CD4-positive, alpha-beta T cell (primary cell): ENCODE measurements around the gene IRF7. TPM values are rescaled to one million over a fixed set of nuclear protein-coding genes. Genes with fewer than 3 reads are reported as not detected.

Experiments used
- ATAC-seq: fragments of 200-7000 bp; cut with Tn5 transposase; one replicate; pipeline ENCODE4 v1.10.0; 2022; ENCODE audit warnings: mild to moderate bottlenecking; ENCODE audit not compliant: poor library complexity
- CTCF ChIA-PET: fragments of 350-600 bp; sonication (Branson Sonifier 250); formaldehyde crosslinking; loops from one replicate; lab custom pipeline; 2021; ENCODE audit warnings: antibody characterized with exemption, inconsistent platforms; lab: Charles Lee
- POLR2A ChIA-PET: fragments of 350-600 bp; sonication (Branson Sonifier 250); formaldehyde crosslinking; loops from one replicate; lab custom pipeline; 2021; ENCODE audit warnings: antibody characterized with exemption, inconsistent platforms; lab: Charles Lee
- DNase-seq, 14 experiments: peaks; one replicate each; pipeline ENCODE4 v3.0.0-alpha.2; 2013 to 2020; ENCODE audit warnings: mixed read lengths in 2 of 14
- H3K27ac ChIP-seq, 2 donors: one replicate each; pipeline versions ENCODE4 v1.5.1 to v1.7.0; 2013; ENCODE audit warnings: low read length in 2 of 2, low read depth in 1 of 2, mild to moderate bottlenecking in 1 of 2
- H3K27me3 ChIP-seq, 2 experiments: 1 replicate in 1 of 2; 2 replicates in 1 of 2; pipeline versions ENCODE4 v1.6.1 to v1.7.0; 2013; ENCODE audit warnings: low read length in 2 of 2, control low read depth in 1 of 2, mild to moderate bottlenecking in 1 of 2, moderate library complexity in 1 of 2; ENCODE audit not compliant: insufficient read depth in 2 of 2, control insufficient read depth in 1 of 2
- H3K36me3 ChIP-seq: one replicate; pipeline ENCODE4 v1.6.1; 2013; ENCODE audit warnings: low read length, control low read depth; ENCODE audit not compliant: insufficient read depth
- H3K4me1 ChIP-seq: one replicate; pipeline ENCODE4 v1.6.1; 2013; ENCODE audit warnings: low read length, control low read depth; ENCODE audit not compliant: insufficient read depth
- H3K4me3 ChIP-seq: one replicate; pipeline ENCODE4 v1.5.1; 2013; ENCODE audit warnings: mild to moderate bottlenecking, low read length, moderate library complexity
- H3K9me3 ChIP-seq, 2 experiments: 1 replicate in 1 of 2; 2 replicates in 1 of 2; pipeline versions ENCODE4 v1.6.1 to v1.7.0; 2013; ENCODE audit warnings: low read length in 2 of 2, mild to moderate bottlenecking in 2 of 2, control low read depth in 1 of 2, moderate library complexity in 1 of 2; ENCODE audit not compliant: control insufficient read depth in 1 of 2, insufficient read depth in 1 of 2
- H3K27ac Mint-ChIP-seq: one replicate; pipeline ENCODE4 v1.8.0; 2020; ENCODE audit warnings: mixed read lengths
- H3K27me3 Mint-ChIP-seq: one replicate; pipeline ENCODE4 v1.8.0; 2021; ENCODE audit warnings: mixed read lengths
- H3K36me3 Mint-ChIP-seq: one replicate; pipeline ENCODE4 v1.8.0; 2021; ENCODE audit warnings: low read depth, mixed read lengths
- H3K4me1 Mint-ChIP-seq: one replicate; pipeline ENCODE4 v1.8.0; 2021; ENCODE audit warnings: low read depth, mixed read lengths
- H3K4me3 Mint-ChIP-seq: one replicate; pipeline ENCODE4 v1.8.0; 2020; ENCODE audit warnings: mild to moderate bottlenecking, mixed read lengths
- H3K9me3 Mint-ChIP-seq: one replicate; pipeline ENCODE4 v1.8.0; 2020; ENCODE audit warnings: mixed read lengths
- CTCF ChIP-seq: fragments of 200-600 bp; IDR thresholded peaks from one replicate; pipeline ENCODE4 v1.8.0; 2022; ENCODE audit warnings: antibody characterized with exemption, mild to moderate bottlenecking
- intact Hi-C, 2 experiments: fragments of 100-400 bp; cut with DNase I in 1 of 2; cut with micrococcal nuclease in 1 of 2; formaldehyde crosslinking; loops; one replicate each; pipeline versions ENCODE4 v1.15.1 to v1.9.0; 2023 to 2025; cut with DNase I, micrococcal nuclease
- total RNA-seq, 174 experiments: library from RNA in 2 of 174; stranded (reverse) in 2 of 174; gene quantifications; one replicate each; pipeline ENCODE4 v1.2.3 and lab custom pipeline; 2021 to 2026

Gene IRF7
- total RNA-seq, 2 experiments from 2014 or later: 36.5 to 37.7 TPM

GRCh38 chr11:611001-611996 lies 4.5 kb downstream of the IRF7 start:
- ChIA-PET CTCF (no interaction called here), POLR2A (interaction anchor here (0.9 to 1.2 kb wide), 2 partner anchors 46 to 56 kb away, joined by 3 to 7 read pairs; no protein-coding TSS in a partner anchor)
- H3K27me3 ChIP-seq: no peaks in the 10 kb centered on the region
- H3K4me3 Mint-ChIP-seq: no peak overlapping the region
- H3K27me3 Mint-ChIP-seq: no peaks in the 10 kb centered on the region
- H3K9me3 ChIP-seq: peaks cover 0 to 3% of the 10 kb centered on the region in 2 experiments
- H3K36me3 Mint-ChIP-seq: peaks cover 46% of the 10 kb centered on the region
- peaks cover 79% of the 10 kb centered on the region for H3K36me3 ChIP-seq
- TF ChIP-seq CTCF: no peak
- H3K9me3 Mint-ChIP-seq: no peaks in the 10 kb centered on the region
- ATAC-seq: no peak
- peaks cover 16% of the 10 kb centered on the region for H3K4me1 Mint-ChIP-seq
- no peak overlapping the region for H3K27ac ChIP-seq
- no peak overlapping the region for H3K4me3 ChIP-seq
- intact Hi-C loops: loop anchor here in 1 of 2 experiments (5.0 kb wide), 1 partner anchor 81 kb away; no protein-coding TSS in a partner anchor
- peak in 2 of 14 experiments; percentile 31 to 62 for DNase-seq
- H3K4me1 ChIP-seq: peaks cover 28% of the 10 kb centered on the region
- peak overlapping the region; percentile 74 for H3K27ac Mint-ChIP-seq

DNA sequence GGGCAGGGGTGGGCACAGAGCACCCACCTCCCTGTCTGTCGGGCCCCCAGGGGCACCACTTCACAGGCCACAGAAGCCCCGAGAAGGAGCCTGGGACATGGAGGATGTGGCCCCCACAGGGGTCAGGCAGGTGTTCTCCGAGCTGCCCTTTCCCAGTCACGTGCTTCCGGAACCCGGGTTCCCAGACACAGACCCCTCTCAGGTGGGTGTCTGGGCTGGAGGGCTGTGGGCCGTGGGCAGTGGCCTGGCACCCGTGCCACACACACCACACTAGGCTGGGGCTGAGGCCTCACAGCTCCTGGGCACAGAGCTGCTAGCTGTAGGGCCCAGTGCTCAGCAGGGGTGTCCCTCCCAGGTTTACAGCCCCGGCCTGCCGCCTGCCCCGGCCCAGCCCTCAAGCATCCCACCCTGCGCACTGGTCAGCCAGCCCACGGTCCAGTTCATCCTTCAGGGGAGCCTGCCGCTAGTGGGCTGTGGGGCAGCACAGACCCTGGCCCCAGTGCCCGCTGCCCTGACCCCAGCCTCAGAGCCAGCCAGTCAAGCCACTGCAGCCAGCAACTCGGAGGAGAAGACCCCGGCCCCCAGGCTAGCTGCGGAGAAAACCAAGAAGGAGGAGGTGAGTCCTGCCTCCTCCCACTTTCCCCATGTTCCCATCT lies 5.5 kb downstream of the IRF7 start:
- TF ChIP-seq CTCF: no peak
- no peak overlapping the region for H3K27ac ChIP-seq
- intact Hi-C loops: loop anchor here in 1 of 2 experiments (1.0 to 5.0 kb wide), 2 partner anchors 17 to 82 kb away; no protein-coding TSS in a partner anchor
- ChIA-PET CTCF (no interaction called here), POLR2A (no interaction called here)
- H3K27me3 ChIP-seq: no peaks in the 10 kb centered on the region
- H3K4me1 Mint-ChIP-seq: peaks cover 12% of the 10 kb centered on the region
- no peaks in the 10 kb centered on the region for H3K27me3 Mint-ChIP-seq
- peaks cover 0 to 3% of the 10 kb centered on the region in 2 experiments for H3K9me3 ChIP-seq
- H3K36me3 Mint-ChIP-seq: peaks cover 47% of the 10 kb centered on the region
- H3K36me3 ChIP-seq: peaks cover 89% of the 10 kb centered on the region
- no peaks in the 10 kb centered on the region for H3K9me3 Mint-ChIP-seq
- no peak overlapping the region for H3K4me3 Mint-ChIP-seq
- DNase-seq (peak in 1 of 14 experiments; percentile 27), ATAC-seq (no peak)
- H3K27ac Mint-ChIP-seq: peak overlapping the region; percentile 63
- H3K4me1 ChIP-seq: peaks cover 22% of the 10 kb centered on the region
- H3K4me3 ChIP-seq: no peak overlapping the region

- peaks cover 13% of the 10 kb centered on the region for H3K4me1 ChIP-seq
- peak in 1 of 14 experiments; percentile 27 for DNase-seq
- H3K27me3 ChIP-seq: no peaks in the 10 kb centered on the region
- peaks cover 95% of the 10 kb centered on the region for H3K36me3 ChIP-seq
- Mint-ChIP-seq H3K9me3 (no peaks in the 10 kb centered on the region), H3K36me3 (peaks cover 52% of the 10 kb centered on the region), H3K27ac (no peak overlapping the region), H3K27me3 (no peaks in the 10 kb centered on the region), H3K4me3 (no peak overlapping the region), H3K4me1 (peaks cover 9% of the 10 kb centered on the region)
- no peak overlapping the region for H3K4me3 ChIP-seq
- intact Hi-C loops: no loop called here
- POLR2A ChIA-PET: no interaction called here
- TF ChIP-seq CTCF: no peak
- no peak overlapping the region for H3K27ac ChIP-seq
- CTCF ChIA-PET: no interaction called here
- peaks cover 0 to 3% of the 10 kb centered on the region in 2 experiments for H3K9me3 ChIP-seq
- no peak for ATAC-seq
Observed at GRCh38 chr11:609341-609811, 6.4 kb downstream of the IRF7 start.
